ENCODE results near the gene KBTBD2. TPM values are rescaled to one million over a fixed set of nuclear protein-coding genes. Genes with fewer than 3 reads are reported as not detected.
"Not testable (repeated sequence)": the region's sequence is repeated elsewhere in the genome, so short reads cannot be mapped to it uniquely, and the experiment has no call there.

KBTBD2 gene
- polyA plus RNA-seq, 2 of the 4 experiments (the other 2 are of a cell fraction), result 24.2 to 43.0 TPM

- Histone ChIP-seq H3K4me2 (peak overlapping the region; percentile 46), H3K27ac (no peak overlapping the region), H3K9me3 (no peaks in the 10 kb centered on the region), H3K4me3 (no peak overlapping the region), H3K4me1 (0 out of 3 replicates have a peak, but pooled peaks cover 3% of the 10 kb centered on the region)
- ChIA-PET POLR2A (interaction anchor here (1.4 kb wide), 1 partner anchor 97 kb away, joined by 4 read pairs; no protein-coding TSS in a partner anchor), CTCF (interaction anchor here (0.6 to 2.3 kb wide), 23 partner anchors 8 to 1261 kb away, joined by 3 to 11 read pairs (median 4); no protein-coding TSS in a partner anchor)
- TF ChIP-seq SMC3 (IDR thresholded peaks at IDR 0.05) (peak; percentile 33; the same call in 1 of the 3 replicates), CTCF (IDR thresholded peaks at IDR 0.05) (peak; percentile 75), RAD21 (conservative IDR thresholded peaks at IDR 0.05 in 1 of 2, IDR thresholded peaks at IDR 0.05 in 1 of 2) (peak; percentile 44 to 60; a peak in 4 of 5 replicates), ESRRA (IDR thresholded peaks at IDR 0.05; ENCODE audit: borderline replicate concordance, low read length) (no peak)
- FAIRE-seq (no peak), ATAC-seq (peak; percentile 97 to 100), DNase-seq (ENCODE audit: low read depth in 1 of 2, low spot score in 1 of 2) (peak; percentile 42 to 83)
- 37% methylated on average over 9 of the region's 9 CpGs for WGBS (ENCODE audit: missing lambda C conversion rate)
Measured at GRCh38 chr7:32846630-32847225, 44.8 kb downstream of the KBTBD2 start.

GRCh38 chr7:32844748-32845147 is 46.8 kb downstream of the KBTBD2 start:
- CTCF ChIA-PET, result interaction anchor here (1.9 kb wide), 1 partner anchor 99 kb away, joined by 8 read pairs; no protein-coding TSS in a partner anchor
- FAIRE-seq; H3K4me1 ChIP-seq; H3K9me3 ChIP-seq; DNase-seq (ENCODE audit: low read depth in 1 of 2, low spot score in 1 of 2); H3K4me3 ChIP-seq; POLR2A ChIA-PET; H3K27ac ChIP-seq; H3K4me2 ChIP-seq; ATAC-seq: not testable (repeated sequence)
- 71% methylated on average over 6 of the region's 6 CpGs for WGBS (ENCODE audit: missing lambda C conversion rate)

GRCh38 chr7:32843763-32844162 is 47.8 kb downstream of the KBTBD2 start:
- FAIRE-seq; H3K27ac ChIP-seq; DNase-seq (ENCODE audit: low read depth in 1 of 2, low spot score in 1 of 2); H3K4me1 ChIP-seq; H3K4me2 ChIP-seq; POLR2A ChIA-PET; ATAC-seq; H3K4me3 ChIP-seq; H3K9me3 ChIP-seq; CTCF ChIA-PET: not testable (repeated sequence)
- WGBS (ENCODE audit: missing lambda C conversion rate), result 92% methylated on average over 3 of the region's 3 CpGs

DNA sequence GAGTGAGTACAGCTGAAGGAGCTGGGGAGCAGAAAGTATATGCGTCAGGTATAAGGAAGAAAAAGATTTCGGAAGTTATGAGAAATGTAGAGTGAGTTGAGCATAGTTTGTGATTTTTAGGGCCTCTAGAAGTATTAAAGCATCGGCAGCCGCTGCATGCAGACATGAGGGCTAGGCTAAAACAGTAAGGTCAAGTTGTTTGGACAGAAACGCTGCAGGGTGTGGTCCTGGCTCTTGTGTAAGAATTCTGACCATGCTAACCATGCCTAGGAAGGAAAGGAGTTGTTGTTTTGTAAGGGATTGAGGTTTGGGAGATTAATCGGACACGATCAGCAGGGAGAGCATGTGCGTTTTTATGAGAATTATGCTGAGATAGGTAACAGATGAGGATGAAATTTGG is 51.7 kb downstream of the KBTBD2 start:
- H3K4me3 ChIP-seq; H3K27ac ChIP-seq; CTCF ChIA-PET; FAIRE-seq; POLR2A ChIA-PET; DNase-seq (ENCODE audit: low read depth in 1 of 2, low spot score in 1 of 2); H3K4me2 ChIP-seq; H3K4me1 ChIP-seq; H3K9me3 ChIP-seq; ATAC-seq: not testable (repeated sequence)
- 83% methylated on average over 8 of the region's 8 CpGs for WGBS (ENCODE audit: missing lambda C conversion rate)

DNA sequence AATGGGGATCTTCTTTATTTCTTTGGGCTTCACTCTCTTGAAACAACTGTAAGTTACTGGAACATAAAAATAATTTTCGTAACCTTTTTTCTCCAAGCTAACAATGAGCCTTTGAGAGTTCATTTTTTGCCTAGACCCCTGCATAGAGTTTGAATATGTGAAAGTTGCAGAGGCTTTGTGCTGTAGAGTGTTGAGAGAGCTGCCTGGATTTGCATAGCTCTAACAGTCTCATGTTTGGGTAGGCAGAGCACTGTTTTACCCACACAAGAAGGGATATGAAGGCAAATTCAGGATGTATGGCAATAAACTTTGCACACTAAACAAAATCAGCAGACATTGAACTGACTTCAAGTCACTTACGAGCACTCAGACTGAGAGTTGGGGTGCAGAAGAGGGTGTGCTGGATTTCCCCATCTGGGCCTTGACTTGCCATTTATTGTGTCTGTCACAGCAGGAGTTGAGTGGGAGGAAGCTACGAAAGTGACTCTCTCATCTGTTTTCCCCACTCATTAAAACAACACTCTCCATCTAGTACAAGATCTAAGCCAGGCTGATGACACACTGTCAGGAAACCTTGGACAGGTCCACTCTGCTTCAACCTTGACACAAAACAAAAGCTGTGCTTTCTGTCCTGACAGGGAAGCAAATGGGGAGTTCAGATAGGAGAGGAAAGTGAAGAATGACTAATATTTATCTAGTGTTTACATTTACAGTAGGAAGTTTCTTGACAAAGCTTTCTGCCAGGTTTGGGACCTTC is 62.4 kb downstream of the KBTBD2 start:
- FAIRE-seq, result peak; percentile 85
- 98% methylated on average over 1 of the region's 3 CpGs for WGBS (ENCODE audit: missing lambda C conversion rate)
- peaks cover 11% of the 10 kb centered on the region; the same call in 2 of the 3 replicates for H3K4me1 ChIP-seq
- DNase-seq (ENCODE audit: low read depth in 1 of 2, low spot score in 1 of 2); POLR2A ChIA-PET; H3K9me3 ChIP-seq; H3K4me3 ChIP-seq; CTCF ChIA-PET; H3K27ac ChIP-seq: not testable (repeated sequence)
- H3K4me2 ChIP-seq, result peak overlapping the region; percentile 45; the same call in 2 of the 3 replicates
- ATAC-seq, result peak; percentile 71 to 73; a peak in 5 of 6 replicates

Other genes starting within 250 kb of the KBTBD2 start
- 130 and 140 TPM in 2 replicates for gene FKBP9, start 65.7 kb upstream of the KBTBD2 start, polyA plus RNA-seq (2011; rRNA removed)
- 106 to 123 TPM (median 112 TPM) in 3 replicates for gene FKBP9, start 65.7 kb upstream of the KBTBD2 start, polyA plus RNA-seq (2017; fragmentation: RNase III; extraction: RNeasy Plus Mini Kit Qiagen cat#74134 plus additional on column Dnase treatment)
- 37.0 and 59.6 TPM in 2 replicates for gene NT5C3A, start 171.0 kb upstream of the KBTBD2 start, polyA plus RNA-seq (2011; rRNA removed)
- 37.0 to 38.2 TPM (median 37.7 TPM) in 3 replicates for gene NT5C3A, start 171.0 kb upstream of the KBTBD2 start, polyA plus RNA-seq (2017; fragmentation: RNase III; extraction: RNeasy Plus Mini Kit Qiagen cat#74134 plus additional on column Dnase treatment)
- 34.4 and 51.5 TPM in 2 replicates for gene RP9, start 217.6 kb upstream of the KBTBD2 start, polyA plus RNA-seq (2011; rRNA removed)
- 25.1 to 28.8 TPM (median 25.7 TPM) in 3 replicates for gene RP9, start 217.6 kb upstream of the KBTBD2 start, polyA plus RNA-seq (2017; fragmentation: RNase III; extraction: RNeasy Plus Mini Kit Qiagen cat#74134 plus additional on column Dnase treatment)
- gene BBS9, start 237.8 kb upstream of the KBTBD2 start, polyA plus RNA-seq (2011; rRNA removed), result 9.1 and 9.2 TPM in 2 replicates
- gene BBS9, start 237.8 kb upstream of the KBTBD2 start, polyA plus RNA-seq (2017; fragmentation: RNase III; extraction: RNeasy Plus Mini Kit Qiagen cat#74134 plus additional on column Dnase treatment), result 5.5 to 10.6 TPM (median 8.3 TPM) in 3 replicates